Endodermal cell (in vitro differentiated cells): ENCODE results near the gene KTN1. TPM values are rescaled to one million over a fixed set of nuclear protein-coding genes. Genes with fewer than 3 reads are reported as not detected.

Experiments used
- DNase-seq: peaks from one replicate; pipeline ENCODE4 v3.0.0-alpha.2; 2017
- H3K27ac ChIP-seq: 2 replicates; pipeline ENCODE4 v1.5.1; 2013; ENCODE audit warnings: mild to moderate bottlenecking, low read depth, low read length, moderate library complexity
- H3K27me3 ChIP-seq: 2 replicates; pipeline ENCODE4 v1.6.1; 2013; ENCODE audit warnings: mild to moderate bottlenecking, low read length, moderate library complexity; ENCODE audit not compliant: insufficient read depth, control insufficient read depth, poor library complexity, severe bottlenecking
- H3K36me3 ChIP-seq: 2 replicates; pipeline ENCODE4 v1.7.0; 2013; ENCODE audit warnings: mild to moderate bottlenecking, low read length, moderate library complexity; ENCODE audit not compliant: control insufficient read depth, insufficient read depth
- H3K4me1 ChIP-seq: one replicate; pipeline ENCODE4 v1.7.0; 2013; ENCODE audit warnings: low read length; ENCODE audit not compliant: control insufficient read depth, insufficient read depth
- H3K4me3 ChIP-seq: 2 replicates; pipeline ENCODE4 v1.5.1; 2013; ENCODE audit warnings: mild to moderate bottlenecking, low read length, moderate library complexity
- H3K9ac ChIP-seq: 2 replicates; pipeline ENCODE4 v1.6.1; 2013; ENCODE audit warnings: mild to moderate bottlenecking, low read length, moderate library complexity; ENCODE audit not compliant: poor library complexity, severe bottlenecking; ENCODE audit errors: extremely low read depth
- H3K9me3 ChIP-seq: 2 replicates; pipeline ENCODE4 v1.6.1; 2013; ENCODE audit warnings: mild to moderate bottlenecking, low read length, moderate library complexity; ENCODE audit not compliant: control insufficient read depth
- H3K27ac Mint-ChIP-seq: 2 replicates; pipeline ENCODE4 v1.8.0; 2020; ENCODE audit warnings: mixed read lengths
- H3K27me3 Mint-ChIP-seq: 2 replicates; pipeline ENCODE4 v1.8.0; 2021; ENCODE audit warnings: mild to moderate bottlenecking, mixed read lengths; ENCODE audit not compliant: insufficient read depth
- H3K36me3 Mint-ChIP-seq: 2 replicates; pipeline ENCODE4 v1.8.0; 2020; ENCODE audit warnings: low read depth, mixed read lengths
- H3K4me1 Mint-ChIP-seq: 2 replicates; pipeline ENCODE4 v1.8.0; 2020; ENCODE audit warnings: mixed read lengths
- H3K4me3 Mint-ChIP-seq: 2 replicates; pipeline ENCODE4 v1.8.0; 2020; ENCODE audit warnings: mild to moderate bottlenecking, moderate library complexity, mixed read lengths
- H3K9me3 Mint-ChIP-seq: 2 replicates; pipeline ENCODE4 v1.8.0; 2020; ENCODE audit warnings: mild to moderate bottlenecking, mixed read lengths
- CTCF ChIP-seq: fragments of 200-600 bp; sonication (generic); conservative IDR thresholded peaks from 2 replicates; pipeline ENCODE4 v1.5.0; 2021; ENCODE audit warnings: antibody characterized with exemption, mild to moderate bottlenecking
- WGBS, 2 experiments: methylation state at CpG; one replicate each; pipeline versions ENCODE4 v1.1.5 to v1.1.7; 2013; ENCODE audit warnings: missing lambda C conversion rate in 2 of 2, mixed read lengths in 1 of 2; ENCODE audit not compliant: insufficient coverage in 1 of 2, insufficient read length in 1 of 2; 5-methylcytosine and 5-hydroxymethylcytosine counted together
- total RNA-seq, 2 donors: library from RNA; stranded (reverse); fragmentation: NEBNext Ultra II Directional in 1 of 2; extraction: Animal tissue kit (Norgen Biotek cat#: 25700) in 1 of 2; gene quantifications; 2 replicates in 1 of 2; 3 replicates in 1 of 2; pipeline ENCODE4 v1.2.1, GENCODE V29; 2021

KTN1 gene
- total RNA-seq, 2 donors from 2014 or later, result 215 to 239 TPM

- Mint-ChIP-seq H3K4me3 (no peak overlapping the region), H3K36me3 (no peaks in the 10 kb centered on the region), H3K27ac (no peak overlapping the region), H3K9me3 (no peaks in the 10 kb centered on the region), H3K4me1 (no peaks in the 10 kb centered on the region), H3K27me3 (peaks cover 49% of the 10 kb centered on the region)
- Histone ChIP-seq H3K27me3 (peaks cover 26% of the 10 kb centered on the region), H3K4me3 (no peak overlapping the region), H3K36me3 (no peaks in the 10 kb centered on the region), H3K4me1 (no peaks in the 10 kb centered on the region), H3K9me3 (no peaks in the 10 kb centered on the region), H3K27ac (no peak overlapping the region), H3K9ac (no peak overlapping the region)
- WGBS, 2 experiments, result 85 to 90% methylated on average over 5 of the region's 5 CpGs
- TF ChIP-seq CTCF, result no peak
- DNase-seq, result no peak
These were observed 142.0 kb downstream of the KTN1 start for GRCh38 chr14:55722054-55722453.

DNA sequence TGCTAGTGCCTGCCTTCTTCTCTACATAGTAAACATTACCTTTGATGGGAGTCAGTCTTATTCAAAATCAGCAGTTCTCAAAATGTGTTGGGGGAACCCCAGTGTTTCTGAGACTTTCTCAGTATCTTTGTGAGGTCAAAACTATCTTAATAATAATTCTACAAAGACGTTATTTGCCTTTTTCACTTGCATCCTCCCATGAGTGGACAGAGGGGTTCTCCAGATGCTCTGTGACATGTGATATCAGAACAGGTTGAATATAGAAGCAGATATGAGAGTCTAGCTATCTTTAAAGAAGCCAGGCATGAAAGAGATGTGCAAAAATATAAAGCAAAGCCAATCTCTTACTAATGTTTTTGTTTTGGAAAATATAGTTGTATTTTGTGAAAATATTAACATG is 144.7 kb downstream of the KTN1 start:
- H3K4me1 Mint-ChIP-seq, result no peaks in the 10 kb centered on the region
- H3K36me3 Mint-ChIP-seq, result no peaks in the 10 kb centered on the region
- Histone ChIP-seq H3K27ac (no peak overlapping the region), H3K36me3 (no peaks in the 10 kb centered on the region), H3K4me3 (no peak overlapping the region), H3K27me3 (peaks cover 47% of the 10 kb centered on the region), H3K9me3 (peaks cover 9% of the 10 kb centered on the region), H3K9ac (no peak overlapping the region), H3K4me1 (no peaks in the 10 kb centered on the region)
- WGBS, 2 experiments, result 83% methylated on average over 1 of the region's 1 CpG; no CpG with 5 or more reads in 1 of the 2 experiments
- H3K27ac Mint-ChIP-seq, result no peak overlapping the region
- no peak overlapping the region for H3K4me3 Mint-ChIP-seq
- peaks cover 66% of the 10 kb centered on the region for H3K27me3 Mint-ChIP-seq
- TF ChIP-seq CTCF, result no peak
- H3K9me3 Mint-ChIP-seq, result peaks cover 11% of the 10 kb centered on the region
- DNase-seq, result no peak

GRCh38 chr14:55730592-55731310 is 150.7 kb downstream of the KTN1 start:
- peaks cover 21% of the 10 kb centered on the region for H3K9me3 Mint-ChIP-seq
- no peak for TF ChIP-seq CTCF
- H3K27ac ChIP-seq, result no peak overlapping the region
- H3K9ac ChIP-seq, result no peak overlapping the region
- DNase-seq, result no peak
- H3K4me3 Mint-ChIP-seq, result no peak overlapping the region
- H3K27me3 Mint-ChIP-seq, result peaks cover 66% of the 10 kb centered on the region
- H3K4me1 Mint-ChIP-seq, result peaks cover 13% of the 10 kb centered on the region
- peaks cover 3% of the 10 kb centered on the region for H3K36me3 Mint-ChIP-seq
- H3K4me3 ChIP-seq, result no peak overlapping the region
- no peak overlapping the region for H3K27ac Mint-ChIP-seq
- peaks cover 17% of the 10 kb centered on the region for H3K9me3 ChIP-seq
- H3K27me3 ChIP-seq, result peaks cover 41% of the 10 kb centered on the region
- no peaks in the 10 kb centered on the region for H3K36me3 ChIP-seq
- no peaks in the 10 kb centered on the region for H3K4me1 ChIP-seq
